CD4-positive, alpha-beta T cell treated with Interleukin-21 for 1 hour (primary cell): Measurements from ENCODE around the gene FMOD.
"Not testable (repeated sequence)": the region's sequence is repeated elsewhere in the genome, so short reads cannot be mapped to it uniquely, and the experiment has no call there.

ENCODE experiments used
- DNase-seq: peaks from one replicate; pipeline ENCODE4 v3.0.0-alpha.2; 2020

FMOD gene

GRCh38 chr1:203325026-203325417 is 25.9 kb downstream of the FMOD start:
- DNase-seq, result peak; percentile 72

- DNase-seq, result peak; percentile 73
These were observed 26.6 kb downstream of the FMOD start for GRCh38 chr1:203324105-203325025.

GRCh38 chr1:203323587-203323986 is 27.3 kb downstream of the FMOD start:
- DNase-seq, result no peak

GRCh38 chr1:203322500-203323179 is 28.3 kb downstream of the FMOD start:
- no peak for DNase-seq

GRCh38 chr1:203321273-203322052 is 29.5 kb downstream of the FMOD start:
- DNase-seq, result no peak

GRCh38 chr1:203320591-203321272 is 30.2 kb downstream of the FMOD start:
- peak; percentile 85 for DNase-seq

GRCh38 chr1:203318229-203318517 is 32.7 kb downstream of the FMOD start:
- no peak for DNase-seq

GRCh38 chr1:203317429-203318228 is 33.3 kb downstream of the FMOD start:
- DNase-seq, result no peak

GRCh38 chr1:203316626-203317093 is 34.3 kb downstream of the FMOD start:
- DNase-seq, result no peak

- DNase-seq, result not testable (repeated sequence)
These were observed 36.7 kb downstream of the FMOD start for GRCh38 chr1:203314025-203314759.

GRCh38 chr1:203311368-203312301 is 39.3 kb downstream of the FMOD start:
- DNase-seq, result peak; percentile 54

- DNase-seq, result peak; percentile 73
These were observed 42.0 kb downstream of the FMOD start for GRCh38 chr1:203308923-203309331.

- DNase-seq, result peak; percentile 61
These were observed 42.5 kb downstream of the FMOD start for GRCh38 chr1:203308328-203308922.

GRCh38 chr1:203307641-203308126 is 43.2 kb downstream of the FMOD start:
- peak; percentile 49 for DNase-seq

- peak; percentile 68 for DNase-seq
These were observed 43.9 kb downstream of the FMOD start for GRCh38 chr1:203306965-203307541.

GRCh38 chr1:203306089-203306964 is 44.6 kb downstream of the FMOD start:
- DNase-seq, result peak; percentile 73

- DNase-seq, result no peak
These were observed 45.2 kb downstream of the FMOD start for GRCh38 chr1:203305809-203306088.
